SU-DHL-6 (cell line): Measurements from ENCODE around the gene TSHZ2.

Experiments
- CTCF ChIP-seq: fragments of 200-600 bp; sonication (generic); IDR thresholded peaks from one replicate; pipeline ENCODE4 v1.5.1; 2017; ENCODE audit warnings: antibody characterized with exemption, mild to moderate bottlenecking, low read length, moderate library complexity; ENCODE audit not compliant: insufficient read depth, poor library complexity, severe bottlenecking
- EZH2phosphoT487 ChIP-seq: fragments of 200-600 bp; sonication (generic), shearing (Covaris generic); conservative IDR thresholded peaks from 2 replicates; pipeline ENCODE4 v1.6.1; 2018; ENCODE audit warnings: mild to moderate bottlenecking, antibody characterized with exemption, low read length, moderate library complexity, mixed read lengths

DNA sequence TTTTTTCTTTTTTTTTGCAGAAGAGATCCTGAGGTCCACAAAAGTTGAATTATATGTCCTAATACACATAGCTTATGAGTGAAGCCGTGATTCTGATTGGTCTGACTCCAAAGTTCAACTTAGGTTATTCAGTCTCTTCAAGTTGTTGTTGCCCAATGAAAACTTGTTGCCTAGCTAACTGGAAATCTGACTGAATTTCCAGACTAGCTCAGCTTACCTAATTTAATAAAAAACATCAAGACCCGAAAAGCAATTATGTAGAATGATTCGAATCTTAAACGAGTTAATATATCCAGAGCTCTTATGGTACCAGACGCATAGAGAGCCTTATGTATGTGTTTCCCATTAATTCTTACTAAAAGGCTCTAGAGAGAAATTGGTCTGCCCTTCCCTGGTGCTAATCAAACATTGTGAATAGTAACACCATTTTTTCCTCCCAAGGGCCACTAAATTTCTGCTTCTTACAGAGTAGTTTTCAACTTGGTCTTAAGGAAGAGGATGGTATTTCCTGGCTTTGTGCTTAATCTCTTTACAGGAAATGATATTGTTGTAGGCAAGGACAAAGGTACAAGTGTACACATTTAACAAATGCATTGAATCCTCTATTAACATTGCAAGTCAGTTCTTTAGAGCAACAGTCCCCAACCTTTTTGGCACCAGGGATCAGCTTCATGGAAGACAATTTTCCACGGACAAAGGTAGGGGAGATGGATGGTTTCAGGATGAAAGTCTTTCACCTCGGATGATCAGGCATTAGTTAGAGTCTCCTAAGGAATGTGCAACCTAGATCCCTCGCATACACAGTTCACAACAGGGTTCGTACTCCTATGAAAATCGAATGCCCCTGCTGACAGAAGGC lies 107.9 kb downstream of the TSHZ2 start:
- no peak for TF ChIP-seq EZH2phosphoT487
- TF ChIP-seq CTCF, result no peak
